RWPE2 (cell line): ENCODE measurements around the gene CCDC116.

ENCODE experiments used
- ATAC-seq: fragments of 200-7000 bp; cut with Tn5 transposase; 3 replicates; pipeline ENCODE4 v1.9.1; 2021; ENCODE audit warnings: low read depth
- DNase-seq: peaks from one replicate; pipeline ENCODE4 v3.0.0-alpha.2; 2020; ENCODE audit warnings: low spot score
- H3K27ac ChIP-seq: fragments of 450-650 bp; 2 replicates; pipeline ENCODE4 v1.5.1; 2017; ENCODE audit warnings: mild to moderate bottlenecking; ENCODE audit not compliant: poor library complexity, severe bottlenecking
- H3K27me3 ChIP-seq: fragments of 250-450 bp; sonication (Bioruptor Pico); 2 replicates; pipeline ENCODE4 v1.5.1; 2021; ENCODE audit warnings: mild to moderate bottlenecking, moderate library complexity; ENCODE audit not compliant: insufficient read depth, poor library complexity, severe bottlenecking
- H3K36me3 ChIP-seq: fragments of 250-450 bp; sonication (Bioruptor Pico); 2 replicates; pipeline ENCODE4 v1.5.1; 2020; ENCODE audit warnings: low read depth, mild to moderate bottlenecking, moderate library complexity
- H3K4me1 ChIP-seq: fragments of 250-450 bp; sonication (Bioruptor Pico); 2 replicates; pipeline ENCODE4 v1.5.1; 2021; ENCODE audit warnings: mild to moderate bottlenecking, moderate library complexity; ENCODE audit not compliant: insufficient read depth, poor library complexity, severe bottlenecking
- H3K4me3 ChIP-seq: fragments of 250-450 bp; sonication (Bioruptor Pico); 2 replicates; pipeline ENCODE4 v1.5.1; 2021; ENCODE audit warnings: mild to moderate bottlenecking, moderate library complexity; ENCODE audit not compliant: severe bottlenecking
- H3K9me3 ChIP-seq: fragments of 250-450 bp; sonication (Bioruptor Pico); 2 replicates; pipeline ENCODE4 v1.5.1; 2021; ENCODE audit warnings: mild to moderate bottlenecking, moderate library complexity; ENCODE audit not compliant: severe bottlenecking
- TF ChIP-seq, protein P1 (sequence below): fragments of 450-650 bp; IDR thresholded peaks from one replicate; pipeline ENCODE4 v1.5.1; 2017; ENCODE audit warnings: mild to moderate bottlenecking, moderate library complexity; ENCODE audit not compliant: poor library complexity, severe bottlenecking

The CCDC116 gene

DNA sequence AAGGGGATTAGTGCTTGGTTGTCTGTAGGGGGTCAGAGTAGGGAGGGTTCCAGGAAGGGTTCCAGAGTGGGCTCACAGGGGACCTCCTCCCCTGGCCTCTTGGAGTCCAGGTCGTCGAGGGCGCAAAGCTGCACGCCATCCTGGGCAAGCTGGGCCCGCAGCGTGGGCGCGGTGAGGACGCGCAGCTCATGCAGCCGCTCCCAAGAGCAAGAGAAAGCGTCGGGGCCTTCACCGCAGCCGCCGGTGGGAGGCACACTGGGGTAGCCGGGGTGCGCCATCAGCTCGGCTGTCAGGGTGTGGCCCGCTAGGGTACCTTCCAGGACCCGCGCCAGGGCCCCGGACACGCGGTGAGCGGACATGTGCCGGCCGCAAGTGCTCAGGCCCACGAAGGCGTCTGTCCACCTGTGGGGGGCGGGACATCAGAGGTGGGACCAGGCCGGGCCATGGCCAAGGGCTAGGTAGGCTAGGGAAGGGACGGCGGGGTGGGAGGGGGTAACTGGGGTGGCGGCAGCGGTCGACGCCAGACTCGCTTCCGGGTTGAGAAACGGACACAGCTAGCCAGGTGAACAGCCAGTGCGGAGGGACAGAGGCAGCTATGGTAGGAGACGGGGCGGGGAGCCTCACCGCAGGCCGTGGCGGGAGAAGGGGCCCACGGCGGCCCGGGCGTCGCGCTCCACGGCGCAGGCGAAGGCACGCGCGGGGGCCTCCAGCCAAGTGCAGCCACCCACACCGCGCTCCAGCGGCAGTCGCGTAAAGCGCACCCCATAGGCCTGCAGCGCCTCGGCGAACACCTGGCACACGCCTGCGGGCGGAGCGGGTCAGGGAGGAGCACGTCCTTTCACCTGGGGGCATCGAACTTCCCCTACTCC is 3.9 kb upstream of the CCDC116 start:
- Histone ChIP-seq H3K4me1 (no peaks in the 10 kb centered on the region), H3K4me3 (peak overlapping the region; percentile 72), H3K27me3 (no peaks in the 10 kb centered on the region), H3K27ac (peak overlapping the region; percentile 73), H3K9me3 (no peaks in the 10 kb centered on the region), H3K36me3 (peaks cover 19% of the 10 kb centered on the region)
- ATAC-seq (peak; percentile 20; the same call in 2 of the 3 replicates), DNase-seq (no peak)
- TF ChIP-seq, protein P1, sequence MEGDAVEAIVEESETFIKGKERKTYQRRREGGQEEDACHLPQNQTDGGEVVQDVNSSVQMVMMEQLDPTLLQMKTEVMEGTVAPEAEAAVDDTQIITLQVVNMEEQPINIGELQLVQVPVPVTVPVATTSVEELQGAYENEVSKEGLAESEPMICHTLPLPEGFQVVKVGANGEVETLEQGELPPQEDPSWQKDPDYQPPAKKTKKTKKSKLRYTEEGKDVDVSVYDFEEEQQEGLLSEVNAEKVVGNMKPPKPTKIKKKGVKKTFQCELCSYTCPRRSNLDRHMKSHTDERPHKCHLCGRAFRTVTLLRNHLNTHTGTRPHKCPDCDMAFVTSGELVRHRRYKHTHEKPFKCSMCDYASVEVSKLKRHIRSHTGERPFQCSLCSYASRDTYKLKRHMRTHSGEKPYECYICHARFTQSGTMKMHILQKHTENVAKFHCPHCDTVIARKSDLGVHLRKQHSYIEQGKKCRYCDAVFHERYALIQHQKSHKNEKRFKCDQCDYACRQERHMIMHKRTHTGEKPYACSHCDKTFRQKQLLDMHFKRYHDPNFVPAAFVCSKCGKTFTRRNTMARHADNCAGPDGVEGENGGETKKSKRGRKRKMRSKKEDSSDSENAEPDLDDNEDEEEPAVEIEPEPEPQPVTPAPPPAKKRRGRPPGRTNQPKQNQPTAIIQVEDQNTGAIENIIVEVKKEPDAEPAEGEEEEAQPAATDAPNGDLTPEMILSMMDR, result no peak

DNA sequence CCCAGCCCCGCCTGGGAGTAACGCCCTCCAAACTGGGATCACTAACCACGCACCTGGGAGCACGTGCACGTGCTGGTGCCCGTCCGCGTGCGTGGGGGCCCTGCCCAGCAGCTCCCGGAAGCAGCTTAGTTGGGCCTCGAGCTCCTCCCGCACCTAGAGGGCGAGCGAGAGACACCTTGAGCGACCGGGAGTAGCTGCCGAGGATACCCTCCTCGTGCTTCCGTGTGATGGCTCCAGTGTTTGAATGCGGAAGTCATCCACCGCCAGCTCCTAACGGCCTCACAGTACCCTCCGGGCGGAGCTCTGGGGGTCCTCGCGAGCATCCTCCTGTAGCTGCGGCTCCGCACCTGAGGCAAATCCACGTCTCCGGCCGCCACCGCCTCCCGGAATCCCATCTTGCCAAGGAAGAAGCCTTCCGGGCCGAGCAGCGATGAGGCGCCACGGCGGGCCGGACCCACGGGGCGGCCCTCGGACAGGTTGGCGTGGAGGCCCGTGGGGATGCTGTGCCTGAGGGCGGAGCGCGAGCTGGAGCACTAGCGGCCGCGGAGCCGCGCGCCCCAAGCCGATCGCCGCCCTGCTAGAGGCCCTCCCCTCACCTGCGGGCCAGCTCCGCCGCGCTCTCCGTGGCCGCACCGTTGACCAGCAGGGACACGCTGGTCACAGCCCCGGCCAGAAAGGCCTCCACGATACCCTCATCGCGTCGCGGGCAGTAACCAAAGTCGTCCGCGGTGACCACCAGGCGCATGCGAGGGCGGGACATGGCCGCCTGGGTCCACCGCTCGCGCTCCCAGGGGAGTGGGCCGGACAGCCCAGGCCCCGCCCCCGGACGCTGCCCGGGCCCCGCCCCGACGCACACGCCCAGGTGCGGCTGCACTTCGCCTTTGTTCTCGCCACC is 3.1 kb upstream of the CCDC116 start, which contains the start of gene YDJC:
Gene YDJC (minus strand): TSS at position 768 of the 895 bp plus-strand sequence. CDS start 8 bp downstream, at position 760.
- no peaks in the 10 kb centered on the region for H3K4me1 ChIP-seq

DNA sequence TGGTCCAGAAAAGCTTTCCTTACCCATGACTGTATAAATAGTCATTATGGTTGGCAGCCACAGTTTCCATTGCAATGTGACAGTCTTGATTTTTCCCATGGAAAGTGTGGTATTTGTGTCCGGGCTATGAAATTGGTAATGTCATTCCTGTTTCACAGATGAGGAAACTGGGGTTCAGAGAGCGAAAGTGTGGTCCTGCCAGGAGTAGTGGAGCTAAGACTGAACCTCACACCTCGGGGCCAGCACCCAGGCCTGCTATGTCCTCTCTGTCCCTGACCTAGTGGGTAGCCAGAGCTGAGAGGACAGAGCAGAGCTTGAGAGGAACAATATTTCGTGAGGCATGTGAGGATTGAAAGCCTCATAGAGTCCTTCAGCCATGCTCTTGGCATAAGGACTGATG is 1.5 kb upstream of the CCDC116 start:
- H3K9me3 ChIP-seq, result no peaks in the 10 kb centered on the region
- no peaks in the 10 kb centered on the region for H3K4me1 ChIP-seq
- H3K4me3 ChIP-seq, result no peak overlapping the region
- ATAC-seq, result no peak
- H3K27me3 ChIP-seq, result no peaks in the 10 kb centered on the region
- DNase-seq, result no peak
- TF ChIP-seq, protein P1, result no peak
- H3K36me3 ChIP-seq, result peaks cover 16% of the 10 kb centered on the region
- H3K27ac ChIP-seq, result no peak overlapping the region

More for the DNA sequence above, 3.1 kb upstream of the CCDC116 start, which contains the start of gene YDJC:
- TF ChIP-seq, protein P1, result peak; percentile 64
- DNase-seq (peak; percentile 93), ATAC-seq (peak; percentile 86)
- H3K27me3 ChIP-seq, result no peaks in the 10 kb centered on the region
- H3K27ac ChIP-seq, result peak within 1 kb of the TSS; percentile 73
- peaks cover 16% of the 10 kb centered on the region for H3K36me3 ChIP-seq
- H3K9me3 ChIP-seq, result no peaks in the 10 kb centered on the region
- peak within 1 kb of the TSS; percentile 72 for H3K4me3 ChIP-seq

DNA sequence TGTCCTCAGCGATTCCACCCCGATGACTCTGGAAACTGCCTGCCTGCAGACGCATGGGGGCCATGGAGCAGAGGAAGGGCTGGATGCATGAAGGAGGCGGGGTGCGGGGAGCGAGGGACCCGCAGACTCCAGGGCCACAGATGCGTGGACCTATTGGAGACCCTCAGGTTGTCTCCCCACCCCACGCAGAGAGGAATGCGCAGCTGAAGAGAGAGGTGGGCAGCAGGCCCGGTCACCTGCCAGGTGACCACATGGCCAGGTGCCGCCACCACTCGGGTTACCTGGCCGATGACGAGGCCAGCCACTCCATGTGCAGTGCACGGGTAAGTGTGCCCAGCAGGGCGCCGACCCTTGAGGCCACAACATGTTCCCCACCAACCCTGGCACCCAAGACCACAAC is 371 bp downstream of the CCDC116 start:
- no peaks in the 10 kb centered on the region for H3K9me3 ChIP-seq
- no peak for DNase-seq
- TF ChIP-seq, protein P1, result no peak
- no peak overlapping the region for H3K27ac ChIP-seq
- no peaks in the 10 kb centered on the region for H3K27me3 ChIP-seq
- no peak for ATAC-seq
- H3K4me1 ChIP-seq, result no peaks in the 10 kb centered on the region
- H3K36me3 ChIP-seq, result peaks cover 6% of the 10 kb centered on the region
- no peak overlapping the region for H3K4me3 ChIP-seq
